GM23248 (cell line): ENCODE results near the gene RNF214.

ENCODE experiments used
- EZH2 ChIP-seq: fragments of 200-600 bp; sonication (generic); IDR thresholded peaks from 2 replicates; pipeline ENCODE4 v1.6.1; 2018; ENCODE audit warnings: antibody characterized with exemption, mild to moderate bottlenecking; ENCODE audit not compliant: insufficient read depth, poor library complexity, severe bottlenecking
- EZH2phosphoT487 ChIP-seq: fragments of 200-600 bp; sonication (generic); IDR thresholded peaks from 2 replicates; pipeline ENCODE4 v1.6.1; 2018; ENCODE audit warnings: antibody characterized with exemption, moderate library complexity, mild to moderate bottlenecking, low read depth; ENCODE audit not compliant: insufficient read depth

DNA sequence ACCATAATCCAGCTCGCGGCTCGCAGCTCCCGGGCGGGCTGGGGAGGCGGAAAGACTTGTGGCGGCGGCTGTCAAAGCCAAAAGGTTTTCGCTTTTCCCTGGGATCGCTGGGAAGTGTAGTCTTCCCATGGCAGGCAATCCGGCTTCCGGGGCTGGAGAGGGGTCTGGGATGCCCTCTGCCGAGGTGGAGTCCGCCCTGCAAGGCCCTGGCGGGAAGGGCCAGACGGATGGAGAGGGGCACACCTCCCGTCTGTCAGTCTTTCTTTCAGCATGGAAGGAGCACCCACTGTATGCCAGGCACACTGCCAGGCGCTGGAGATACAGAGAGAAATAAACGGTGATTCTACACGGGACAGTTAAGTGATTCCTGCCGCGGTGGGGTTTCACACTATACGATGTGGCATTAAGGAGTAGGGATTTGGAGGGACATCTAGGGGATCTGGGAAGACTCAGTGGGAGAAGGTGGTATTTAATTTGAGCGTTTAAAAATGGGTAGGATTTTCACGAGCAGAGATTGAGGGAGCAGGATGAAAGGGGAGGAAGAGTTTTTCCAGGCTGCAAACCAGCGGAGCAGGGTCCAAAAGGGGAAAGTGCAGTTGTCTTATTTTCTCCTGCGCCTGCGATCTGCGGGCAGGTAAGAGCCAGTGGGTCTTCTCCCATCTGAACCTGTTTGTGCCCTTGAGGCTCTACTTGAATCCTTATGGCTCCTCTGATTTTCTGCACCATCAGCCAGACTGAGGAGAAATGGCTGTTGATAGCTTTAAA is 83.9 kb downstream of the RNF214 start, which contains the start of gene BACE1:
- TF ChIP-seq EZH2 (no peak), EZH2phosphoT487 (no peak)
